Measurements from ENCODE around the gene SETX.
"Not testable (repeated sequence)": the region's sequence is repeated elsewhere in the genome, so short reads cannot be mapped to it uniquely, and the experiment has no call there.

The SETX gene

GRCh38 chr9:132283863-132284262 is 70.9 kb downstream of the SETX start:
- no peak for DNase-seq

- DNase-seq = no peak
Observed at GRCh38 chr9:132283165-132283564, 71.6 kb downstream of the SETX start.

GRCh38 chr9:132274861-132275260 is 79.9 kb downstream of the SETX start:
- no peak for DNase-seq

GRCh38 chr9:132269704-132270516 is 84.9 kb downstream of the SETX start:
- not testable (repeated sequence) for DNase-seq

- peak; percentile 6 for DNase-seq
Observed at GRCh38 chr9:132268725-132269352, 85.9 kb downstream of the SETX start.

GRCh38 chr9:132267660-132268059 is 87.1 kb downstream of the SETX start:
- DNase-seq = no peak

- DNase-seq = no peak
Observed at GRCh38 chr9:132266017-132266416, 88.8 kb downstream of the SETX start.

GRCh38 chr9:132260846-132261245 is 93.9 kb downstream of the SETX start:
- DNase-seq = no peak

GRCh38 chr9:132250324-132251262 is 104.2 kb downstream of the SETX start:
- no peak for DNase-seq

- DNase-seq = no peak
Observed at GRCh38 chr9:132249690-132250089, 105.1 kb downstream of the SETX start.

GRCh38 chr9:132249123-132249522 is 105.7 kb downstream of the SETX start:
- DNase-seq = no peak

GRCh38 chr9:132247942-132248341 is 106.8 kb downstream of the SETX start:
- DNase-seq = no peak

GRCh38 chr9:132245465-132245864 is 109.3 kb downstream of the SETX start:
- no peak for DNase-seq

- no peak for DNase-seq
Observed at GRCh38 chr9:132244582-132245455, 110.0 kb downstream of the SETX start.

- DNase-seq = no peak
Observed at GRCh38 chr9:132243156-132244074, 111.4 kb downstream of the SETX start.

GRCh38 chr9:132242621-132243155 is 112.1 kb downstream of the SETX start:
- no peak for DNase-seq

GRCh38 chr9:132241840-132242620 is 112.8 kb downstream of the SETX start:
- DNase-seq = no peak

- no peak for DNase-seq
Observed at GRCh38 chr9:132241483-132241839, 113.3 kb downstream of the SETX start.

GRCh38 chr9:132240841-132241482 is 113.8 kb downstream of the SETX start:
- peak; percentile 51 for DNase-seq
